ENCODE measurements around the gene PITHD1.
"Not testable (repeated sequence)": the region's sequence is repeated elsewhere in the genome, so short reads cannot be mapped to it uniquely, and the experiment has no call there.

PITHD1 gene

DNA sequence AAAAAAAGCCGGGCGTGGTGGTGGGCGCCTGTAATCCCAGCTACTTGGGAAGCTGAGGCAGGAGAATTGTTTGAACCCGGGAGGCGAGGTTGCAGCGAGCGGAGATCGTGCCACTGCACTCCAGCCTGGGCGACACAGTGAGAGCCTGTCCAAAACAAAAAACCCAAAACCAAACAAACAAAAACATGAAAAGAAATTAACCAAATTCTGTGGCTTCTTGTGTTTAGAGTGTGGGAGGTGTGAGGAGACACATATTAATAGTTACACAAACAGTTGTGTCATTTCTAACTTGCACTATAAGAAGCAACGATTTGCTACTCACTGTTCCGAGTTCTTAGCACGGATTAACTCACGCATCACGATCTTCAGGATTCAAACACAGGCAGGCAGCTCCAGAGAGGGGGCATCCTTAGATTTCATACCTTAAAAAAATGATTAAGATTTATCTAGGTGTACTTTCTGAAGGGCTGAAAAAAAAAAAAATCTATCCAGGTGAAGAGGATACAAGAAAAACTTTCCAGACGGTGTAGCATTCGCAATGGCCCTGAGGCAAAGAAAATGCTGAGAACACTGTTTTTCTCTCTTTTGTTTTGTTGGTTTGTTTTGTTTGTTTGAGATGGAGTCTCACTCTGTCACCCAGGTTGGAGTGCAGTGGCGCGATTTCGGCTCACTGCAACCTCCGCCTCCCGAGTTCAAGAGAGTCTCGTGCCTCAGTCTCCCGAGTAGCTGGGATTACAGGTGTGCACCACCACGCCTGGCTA lies 47.7 kb downstream of the PITHD1 start:
- no peak for DNase-seq (ENCODE audit: low read depth in 2 of 2)

DNA sequence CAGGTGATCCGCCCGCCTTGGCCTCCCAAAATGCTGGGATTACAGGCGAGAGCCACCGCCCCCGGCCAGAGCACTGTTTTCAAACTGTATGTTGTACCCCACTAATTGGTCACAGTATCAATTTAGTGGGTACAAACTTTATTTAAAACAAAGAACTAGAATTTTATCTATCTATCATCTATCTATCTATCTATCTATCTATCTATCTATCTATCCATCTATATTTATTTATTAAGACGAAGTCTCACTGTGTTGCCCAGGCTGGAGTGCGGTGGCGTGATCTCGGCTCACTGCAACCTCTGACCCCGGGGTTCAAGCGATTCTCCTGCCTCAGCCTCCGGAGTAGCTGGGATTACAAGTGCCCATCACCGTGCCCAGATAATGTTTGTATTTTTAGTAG lies 48.4 kb downstream of the PITHD1 start:
- DNase-seq (ENCODE audit: low read depth in 2 of 2) = not testable (repeated sequence)

DNA sequence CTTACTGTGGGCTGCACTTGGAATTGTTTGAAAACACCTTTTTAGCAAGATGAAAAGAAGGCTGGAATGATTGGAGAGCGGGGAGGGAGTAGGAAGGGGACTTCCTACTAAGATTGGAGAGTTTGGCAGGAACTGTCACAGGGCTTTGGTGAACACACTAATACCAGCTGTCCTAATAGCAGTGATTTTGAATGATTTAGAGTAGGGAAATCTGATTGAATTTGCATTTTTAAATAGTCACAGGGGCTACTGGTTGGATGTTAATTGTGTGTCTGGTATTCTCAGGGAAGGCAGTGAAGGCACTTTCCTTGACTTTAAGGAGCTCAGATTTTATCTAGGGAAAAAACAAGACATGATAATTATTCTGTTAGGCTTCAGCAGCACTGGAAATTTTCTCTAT lies 49.5 kb downstream of the PITHD1 start:
- DNase-seq (ENCODE audit: low read depth in 2 of 2) = no peak

DNA sequence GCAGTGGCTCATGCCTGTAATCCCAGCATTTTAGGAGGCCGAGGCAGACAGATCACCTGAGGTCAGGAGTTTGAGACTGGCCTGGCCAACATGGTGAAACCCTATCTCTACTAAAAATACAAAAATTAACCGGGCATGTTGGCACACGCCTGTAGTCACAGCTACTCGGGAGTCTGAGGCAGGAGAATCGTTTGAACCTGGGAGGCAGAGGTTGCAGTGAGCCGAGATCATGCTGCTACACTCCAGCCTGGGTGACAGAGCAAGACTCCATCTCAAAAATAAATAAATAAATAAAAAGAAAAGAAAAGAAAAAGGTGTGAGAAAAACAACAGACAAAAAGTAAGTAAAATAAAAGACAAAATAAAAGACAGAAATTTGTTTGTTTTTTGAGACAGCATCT lies 55.9 kb downstream of the PITHD1 start:
- DNase-seq (ENCODE audit: low read depth in 2 of 2) = not testable (repeated sequence)

DNA sequence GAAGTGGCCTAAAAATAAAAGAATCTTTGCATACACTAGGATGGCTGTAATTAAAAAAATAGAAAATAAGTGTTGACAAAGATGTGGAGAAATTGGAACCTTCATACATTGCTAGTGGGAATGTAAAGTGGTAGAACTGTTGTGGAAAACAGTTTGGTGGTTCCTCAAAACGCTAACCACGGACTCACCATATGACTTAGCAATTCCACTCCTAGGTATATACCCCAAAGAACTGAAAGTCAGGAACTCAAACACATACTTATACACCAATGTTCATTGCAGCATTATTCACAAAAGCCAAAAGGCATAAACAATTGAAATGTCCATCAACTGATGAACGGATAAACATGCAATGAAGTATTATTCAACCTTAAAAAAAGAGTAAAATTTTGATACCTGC lies 57.8 kb downstream of the PITHD1 start:
- no peak for DNase-seq (ENCODE audit: low read depth in 2 of 2)
